GM10266 (cell line): ENCODE data around the gene CETN1.

Experiments used
- DNase-seq: peaks from one replicate; pipeline ENCODE4 v3.0.0; 2012; ENCODE audit errors: extremely low spot score
- CTCF ChIP-seq: IDR thresholded peaks from 2 replicates; pipeline ENCODE4 v1.5.1; 2012; ENCODE audit warnings: mild to moderate bottlenecking, low read depth; ENCODE audit not compliant: control insufficient read depth, insufficient read depth; ENCODE audit errors: missing control alignments

Gene CETN1

GRCh38 chr18:555705-556457 lies 24.3 kb upstream of the CETN1 start:
- no peak for DNase-seq
- no peak for TF ChIP-seq CTCF

DNA sequence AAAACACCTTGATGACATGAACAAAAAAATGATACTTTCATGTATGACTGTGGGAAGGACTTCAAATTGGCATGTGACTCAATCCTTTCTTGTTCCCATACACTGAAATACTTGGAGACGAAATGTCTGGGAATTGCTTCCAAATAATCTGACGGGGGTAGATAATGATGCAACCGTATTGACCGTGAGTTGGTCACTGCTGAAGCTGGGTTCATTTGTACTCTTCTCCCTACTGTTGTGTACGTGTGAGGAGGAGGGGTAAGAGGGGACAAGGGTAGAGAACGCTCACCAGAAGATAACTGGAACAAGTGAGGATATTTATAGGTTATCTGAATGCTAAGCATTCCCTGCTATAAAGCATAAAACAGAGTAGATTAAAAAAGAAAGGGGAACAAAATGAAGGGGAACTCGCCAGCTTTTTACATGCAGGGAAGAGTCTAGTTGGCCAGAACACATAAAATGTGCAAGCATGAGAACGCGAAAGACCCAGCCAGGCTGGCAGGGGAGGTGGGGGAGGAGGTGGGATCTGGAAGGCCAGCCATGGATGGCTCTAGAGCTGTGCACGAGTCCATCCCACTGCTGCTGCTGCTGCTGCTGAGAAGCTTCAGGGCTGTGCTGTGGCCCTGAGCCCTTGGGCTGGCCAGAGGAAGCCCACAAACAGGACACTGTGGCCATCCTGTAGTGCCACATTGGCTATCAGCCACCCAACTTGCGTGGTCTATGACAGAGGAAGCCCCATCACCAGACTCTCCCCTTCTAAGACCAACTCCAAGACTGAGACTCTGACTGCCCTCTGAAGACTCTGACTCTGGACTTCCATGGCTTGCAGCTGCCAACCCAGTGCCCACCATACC lies 15.2 kb upstream of the CETN1 start:
- DNase-seq, result no peak
- TF ChIP-seq CTCF, result no peak

DNA sequence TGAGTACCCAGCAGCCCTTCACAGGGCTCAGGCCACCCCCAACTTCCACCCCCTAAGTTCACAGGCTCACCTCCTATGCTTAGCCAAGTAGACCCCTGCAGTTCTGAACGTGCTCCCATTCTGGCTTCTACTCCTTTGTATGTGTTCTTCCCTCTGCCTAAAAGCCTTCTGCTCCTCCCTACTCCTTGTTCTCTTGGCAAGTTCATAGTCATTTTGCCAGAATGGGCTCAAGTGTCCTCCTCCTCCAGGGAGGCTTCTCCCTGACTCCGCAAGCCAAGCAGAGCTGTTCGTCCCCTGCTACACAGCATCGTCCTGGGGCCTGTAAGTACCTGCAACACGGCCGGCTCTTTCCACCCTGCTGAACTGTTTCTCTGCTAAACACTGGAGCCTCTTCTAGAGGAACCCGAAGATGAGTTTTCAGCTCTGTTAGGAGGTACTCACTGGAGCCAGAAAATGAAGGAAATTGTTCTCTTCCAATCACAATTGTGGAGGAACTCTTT lies 14.6 kb upstream of the CETN1 start:
- TF ChIP-seq CTCF, result no peak
- DNase-seq, result no peak

DNA sequence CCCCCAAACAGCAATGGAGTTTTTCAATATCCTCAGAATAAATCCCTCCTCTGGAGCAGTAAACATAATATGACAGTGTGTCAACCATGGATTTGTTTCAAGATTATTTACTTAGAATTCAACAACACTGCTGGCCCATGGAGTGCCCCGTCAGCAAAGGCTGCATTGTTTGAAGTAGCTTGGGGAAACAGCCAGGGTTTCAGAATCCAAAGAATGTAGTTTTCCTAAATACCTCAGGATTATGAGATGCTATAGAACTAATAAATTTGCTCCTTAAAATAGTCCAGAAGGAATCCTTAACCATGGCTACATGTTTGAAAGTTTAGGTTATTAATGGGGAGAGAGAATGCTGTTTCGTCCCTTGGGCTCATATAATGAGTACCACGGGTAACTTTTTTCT lies 13.1 kb upstream of the CETN1 start:
- no peak for TF ChIP-seq CTCF
- no peak for DNase-seq

DNA sequence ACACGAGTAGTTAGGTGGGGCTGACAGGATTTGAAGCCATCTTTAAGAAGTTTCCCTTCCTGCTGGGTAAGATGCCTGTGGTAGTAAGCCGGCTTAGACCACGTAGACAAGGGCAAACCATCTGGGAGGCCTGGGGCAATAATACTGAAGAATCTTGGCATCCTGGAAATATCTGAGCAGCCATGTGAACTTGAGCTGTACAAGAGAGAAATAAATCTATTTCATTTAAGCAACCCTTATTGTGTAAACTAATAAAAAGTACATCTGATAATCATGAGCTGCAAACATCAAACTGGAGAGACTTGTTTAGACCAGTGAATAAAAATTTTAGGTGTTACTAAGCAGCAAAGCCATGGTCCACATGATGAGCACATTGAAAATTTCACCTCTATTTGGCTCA lies 11.4 kb upstream of the CETN1 start:
- TF ChIP-seq CTCF, result no peak

GRCh38 chr18:570256-570655 lies 9.9 kb upstream of the CETN1 start:
- TF ChIP-seq CTCF, result no peak

More for the DNA sequence above, 11.4 kb upstream of the CETN1 start:
- DNase-seq, result no peak

DNA sequence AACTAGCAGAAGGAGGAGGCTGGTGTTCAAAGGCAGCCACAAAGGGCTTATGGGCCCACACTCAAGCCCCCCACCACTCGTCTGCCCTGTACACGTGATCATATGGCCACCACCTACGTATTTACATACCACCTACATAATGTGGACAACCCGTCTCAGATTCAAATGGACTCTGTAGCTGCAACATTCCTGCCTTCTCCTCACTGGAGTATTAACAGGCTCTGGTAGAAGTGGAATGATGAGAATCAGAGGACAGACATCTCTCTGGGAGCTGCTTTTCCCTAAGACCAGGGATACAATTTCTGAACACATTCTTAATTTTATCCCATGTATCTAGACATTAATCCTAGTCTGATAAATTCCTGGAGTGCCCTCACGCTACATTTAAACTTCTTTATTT lies 9.5 kb upstream of the CETN1 start:
- no peak for DNase-seq
- TF ChIP-seq CTCF, result no peak

More at GRCh38 chr18:570256-570655, 9.9 kb upstream of the CETN1 start:
- DNase-seq, result no peak
